ENCODE results near the gene HSD17B14. TPM values are rescaled to one million over a fixed set of nuclear protein-coding genes. Genes with fewer than 3 reads are reported as not detected.

Gene HSD17B14
- total and polyA plus RNA-seq, 2 of the 13 experiments (the other 11 are each of a cell fraction or from before 2014, with no cell fraction given): 0.58 to 1.2 TPM

- TF ChIP-seq GRHL1 (CRISPR knock-in tag; conservative IDR thresholded peaks at IDR 0.05): no peak
- no peak for TF ChIP-seq CREB1 (IDR thresholded peaks at IDR 0.05)
- no peak for TF ChIP-seq CREB1 (CRISPR knock-in tag; IDR thresholded peaks at IDR 0.05)
- no peak for TF ChIP-seq ZNF354B (CRISPR knock-in tag; IDR thresholded peaks at IDR 0.05)
- TF ChIP-seq, protein P1, sequence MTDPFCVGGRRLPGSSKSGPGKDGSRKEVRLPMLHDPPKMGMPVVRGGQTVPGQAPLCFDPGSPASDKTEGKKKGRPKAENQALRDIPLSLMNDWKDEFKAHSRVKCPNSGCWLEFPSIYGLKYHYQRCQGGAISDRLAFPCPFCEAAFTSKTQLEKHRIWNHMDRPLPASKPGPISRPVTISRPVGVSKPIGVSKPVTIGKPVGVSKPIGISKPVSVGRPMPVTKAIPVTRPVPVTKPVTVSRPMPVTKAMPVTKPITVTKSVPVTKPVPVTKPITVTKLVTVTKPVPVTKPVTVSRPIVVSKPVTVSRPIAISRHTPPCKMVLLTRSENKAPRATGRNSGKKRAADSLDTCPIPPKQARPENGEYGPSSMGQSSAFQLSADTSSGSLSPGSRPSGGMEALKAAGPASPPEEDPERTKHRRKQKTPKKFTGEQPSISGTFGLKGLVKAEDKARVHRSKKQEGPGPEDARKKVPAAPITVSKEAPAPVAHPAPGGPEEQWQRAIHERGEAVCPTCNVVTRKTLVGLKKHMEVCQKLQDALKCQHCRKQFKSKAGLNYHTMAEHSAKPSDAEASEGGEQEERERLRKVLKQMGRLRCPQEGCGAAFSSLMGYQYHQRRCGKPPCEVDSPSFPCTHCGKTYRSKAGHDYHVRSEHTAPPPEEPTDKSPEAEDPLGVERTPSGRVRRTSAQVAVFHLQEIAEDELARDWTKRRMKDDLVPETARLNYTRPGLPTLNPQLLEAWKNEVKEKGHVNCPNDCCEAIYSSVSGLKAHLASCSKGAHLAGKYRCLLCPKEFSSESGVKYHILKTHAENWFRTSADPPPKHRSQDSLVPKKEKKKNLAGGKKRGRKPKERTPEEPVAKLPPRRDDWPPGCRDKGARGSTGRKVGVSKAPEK (CRISPR knock-in tag; IDR thresholded peaks at IDR 0.05; ENCODE audit: borderline replicate concordance): no peak
- no peak for TF ChIP-seq SNAI1 (CRISPR knock-in tag; IDR thresholded peaks at IDR 0.05; ENCODE audit: borderline replicate concordance)
- no peak for TF ChIP-seq KLF9 (CRISPR knock-in tag; IDR thresholded peaks at IDR 0.05; ENCODE audit: low read depth)
- TF ChIP-seq, protein P2, sequence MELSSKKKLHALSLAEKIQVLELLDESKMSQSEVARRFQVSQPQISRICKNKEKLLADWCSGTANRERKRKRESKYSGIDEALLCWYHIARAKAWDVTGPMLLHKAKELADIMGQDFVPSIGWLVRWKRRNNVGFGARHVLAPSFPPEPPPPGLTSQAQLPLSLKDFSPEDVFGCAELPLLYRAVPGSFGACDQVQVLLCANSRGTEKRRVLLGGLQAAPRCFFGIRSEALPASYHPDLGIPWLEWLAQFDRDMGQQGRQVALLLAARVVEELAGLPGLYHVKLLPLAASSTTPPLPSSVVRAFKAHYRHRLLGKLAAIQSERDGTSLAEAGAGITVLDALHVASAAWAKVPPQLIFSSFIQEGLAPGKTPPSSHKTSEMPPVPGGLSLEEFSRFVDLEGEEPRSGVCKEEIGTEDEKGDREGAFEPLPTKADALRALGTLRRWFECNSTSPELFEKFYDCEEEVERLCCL (CRISPR knock-in tag; IDR thresholded peaks at IDR 0.05; ENCODE audit: borderline replicate concordance): no peak
- no peak for TF ChIP-seq EED (CRISPR knock-in tag; IDR thresholded peaks at IDR 0.05)
- peak; percentile 26; the same call in 1 of the 2 replicates for TF ChIP-seq MEF2D (CRISPR knock-in tag; IDR thresholded peaks at IDR 0.05)
- TF ChIP-seq ZNF644 (CRISPR knock-in tag; IDR thresholded peaks at IDR 0.05; ENCODE audit: low read depth): no peak
- no peak for TF ChIP-seq POGK (CRISPR knock-in tag; conservative IDR thresholded peaks at IDR 0.05)
- TF ChIP-seq ZBTB21 (CRISPR knock-in tag; IDR thresholded peaks at IDR 0.05): no peak
- no peak for TF ChIP-seq XRCC5 (optimal IDR thresholded peaks at IDR 0.05; ENCODE audit: low read length)
- TF ChIP-seq ZNF678 (CRISPR knock-in tag; IDR thresholded peaks at IDR 0.05): 0 out of 2 replicates have a peak, but pooled peaks have one; percentile 63
- no peak for TF ChIP-seq MTERF4 (CRISPR knock-in tag; IDR thresholded peaks at IDR 0.05)
- no peak for TF ChIP-seq AGO2 (optimal IDR thresholded peaks at IDR 0.05; ENCODE audit: low read depth, low read length)
- TF ChIP-seq ZNF326 (CRISPR knock-in tag; IDR thresholded peaks at IDR 0.05; ENCODE audit: borderline replicate concordance): no peak
- no peak for TF ChIP-seq ZNF570 (CRISPR knock-in tag; IDR thresholded peaks at IDR 0.05; ENCODE audit: borderline replicate concordance)
Measured at GRCh38 chr19:48868114-48868886, 32.0 kb upstream of the HSD17B14 start, which contains the start of gene PLEKHA4 (continued).

Data from HepG2 (cell line).